SH-SY5Y (cell line): ENCODE results near the gene RTP3.

Experiments
- GATA2 ChIP-seq: IDR thresholded peaks from 2 replicates; pipeline ENCODE4 v1.6.1; 2011; ENCODE audit warnings: mild to moderate bottlenecking, low read depth, low read length
- GATA3 ChIP-seq: IDR thresholded peaks from 2 replicates; pipeline ENCODE4 v1.6.1; 2011; ENCODE audit warnings: low read depth, mild to moderate bottlenecking, low read length, moderate library complexity

GRCh38 chr3:46542344-46542743 is 44.6 kb downstream of the RTP3 start:
- TF ChIP-seq GATA2 (no peak), GATA3 (no peak)
